HG02763 (cell line): ENCODE data around the gene PLAGL1.
"Not testable (repeated sequence)": the region's sequence is repeated elsewhere in the genome, so short reads cannot be mapped to it uniquely, and the experiment has no call there.

ENCODE experiments used
- ATAC-seq: cut with Tn5 transposase; IDR thresholded peaks from one replicate; pipeline ENCODE4 v1.9.1; 2021; ENCODE audit warnings: mild to moderate bottlenecking, moderate library complexity; ENCODE audit not compliant: unreplicated experiment

Gene PLAGL1

DNA sequence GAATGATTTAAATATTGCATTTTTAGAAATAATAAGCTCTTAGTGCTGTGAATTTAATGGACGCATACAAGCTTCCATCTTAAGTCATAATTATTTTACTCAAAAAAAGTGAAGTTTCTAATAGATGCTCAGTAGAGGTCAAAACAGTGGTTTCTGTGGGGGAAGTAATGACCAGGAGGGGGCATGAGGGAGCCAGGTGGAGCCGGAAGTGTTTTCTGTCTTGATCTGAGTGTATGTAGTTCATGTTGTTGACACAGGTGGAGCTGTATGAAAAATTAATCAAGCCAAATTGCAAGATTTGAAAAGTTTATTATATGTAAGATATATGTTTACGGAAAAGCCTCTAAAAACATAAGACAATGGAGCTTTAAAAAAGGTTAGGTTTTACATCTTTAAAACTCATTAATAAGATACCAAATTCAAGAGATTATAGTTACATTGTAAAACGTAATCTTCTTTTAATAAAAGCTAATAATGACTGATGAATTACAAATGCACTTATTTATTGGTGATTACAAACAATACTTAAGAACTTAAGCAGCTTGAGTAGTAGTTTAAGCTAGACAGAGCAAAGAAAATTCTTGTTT is 68.0 kb downstream of the PLAGL1 start:
- ATAC-seq, result peak; percentile 98

DNA sequence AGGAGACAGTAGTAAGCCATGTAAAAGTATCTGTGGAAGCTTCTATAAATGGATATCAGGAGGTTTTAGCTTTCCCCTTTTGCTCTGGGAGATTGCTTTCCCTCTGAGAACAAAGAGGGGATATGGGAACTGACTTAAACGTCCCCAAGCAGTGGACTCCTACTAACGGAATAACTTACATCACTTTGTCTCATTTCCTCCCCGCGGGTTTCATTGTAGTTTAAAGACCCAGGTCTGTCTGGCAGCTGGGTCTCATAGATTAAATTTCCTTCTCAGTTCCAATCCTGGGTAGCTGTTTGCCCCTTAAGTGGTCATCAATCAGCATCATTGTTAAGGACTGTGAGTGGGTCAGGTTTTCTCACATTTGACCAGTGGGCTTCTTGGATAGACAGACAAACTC is 68.7 kb downstream of the PLAGL1 start:
- ATAC-seq, result no peak

DNA sequence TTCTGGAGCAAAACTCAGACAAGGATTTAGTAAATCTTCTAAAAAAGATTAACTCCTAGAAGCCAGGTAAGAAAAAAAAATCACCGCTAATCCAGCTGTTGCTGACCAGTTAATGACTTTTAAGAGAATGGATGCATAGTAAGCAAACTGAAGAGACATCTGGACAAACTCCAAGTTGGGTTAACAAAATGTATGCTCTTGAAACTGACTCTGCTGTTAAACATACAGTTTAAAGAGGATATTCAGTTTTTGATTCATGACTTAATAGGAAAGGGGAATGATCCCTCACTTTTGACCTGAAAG is 70.4 kb downstream of the PLAGL1 start:
- no peak for ATAC-seq

DNA sequence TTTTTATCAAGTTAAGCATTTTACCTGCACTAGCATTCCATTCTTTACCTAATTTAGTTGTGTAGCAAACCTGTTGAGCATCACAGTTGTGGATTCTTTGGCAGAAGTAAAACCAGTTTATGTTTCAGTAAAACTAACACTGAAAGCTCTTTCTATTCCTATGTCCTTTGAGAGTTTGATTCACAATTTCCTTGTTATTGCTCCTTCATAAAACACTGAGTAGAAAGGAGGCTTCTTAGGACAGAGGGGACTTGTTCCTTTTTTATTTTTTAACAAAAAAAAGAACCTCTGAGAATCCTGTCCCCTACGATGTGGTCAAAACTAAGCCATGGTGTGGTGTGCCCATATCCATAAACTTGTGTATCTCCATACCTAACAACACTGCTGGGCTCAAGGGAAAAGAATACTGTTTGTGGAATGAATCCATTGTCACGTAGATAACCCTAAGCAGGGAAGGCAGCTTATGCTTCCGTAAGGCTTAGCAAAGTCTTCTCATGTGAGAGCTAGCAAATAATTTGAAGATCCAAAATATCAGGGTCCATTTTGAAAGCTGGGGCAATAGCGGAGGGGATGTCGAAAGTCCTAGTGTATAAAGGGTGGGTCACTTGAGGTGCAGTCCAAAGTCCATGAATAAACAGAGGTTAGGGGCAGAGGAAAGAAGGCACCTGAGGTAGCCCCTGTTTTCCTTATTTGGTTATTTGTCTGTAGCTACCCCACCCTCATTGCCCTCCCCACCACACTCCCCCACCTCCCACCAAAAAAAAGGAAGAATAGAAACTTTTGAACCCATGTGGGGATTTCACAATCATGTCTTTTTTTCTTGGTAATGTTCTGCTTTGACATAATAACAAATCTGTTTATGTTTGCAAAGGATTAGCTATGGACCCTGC is 71.0 kb downstream of the PLAGL1 start:
- no peak for ATAC-seq

DNA sequence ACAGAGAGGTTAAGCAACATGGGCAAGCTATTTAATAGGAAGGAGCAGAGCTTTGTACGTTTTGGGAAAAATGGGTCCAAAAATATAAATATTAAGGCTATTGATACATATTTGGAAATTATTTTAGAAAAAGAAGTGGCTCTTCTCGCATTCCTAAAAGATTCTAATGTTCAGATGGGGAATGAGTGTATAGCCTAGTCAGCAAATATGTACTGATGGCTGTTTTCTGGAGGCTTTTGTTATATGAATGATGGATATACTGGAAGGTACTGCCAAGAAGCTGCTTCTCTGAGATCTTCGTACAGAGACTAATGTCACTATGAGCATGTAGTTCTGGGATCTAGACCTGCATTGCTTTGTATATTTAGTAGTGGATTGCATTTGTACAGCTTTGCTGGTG is 71.7 kb downstream of the PLAGL1 start:
- ATAC-seq, result no peak

DNA sequence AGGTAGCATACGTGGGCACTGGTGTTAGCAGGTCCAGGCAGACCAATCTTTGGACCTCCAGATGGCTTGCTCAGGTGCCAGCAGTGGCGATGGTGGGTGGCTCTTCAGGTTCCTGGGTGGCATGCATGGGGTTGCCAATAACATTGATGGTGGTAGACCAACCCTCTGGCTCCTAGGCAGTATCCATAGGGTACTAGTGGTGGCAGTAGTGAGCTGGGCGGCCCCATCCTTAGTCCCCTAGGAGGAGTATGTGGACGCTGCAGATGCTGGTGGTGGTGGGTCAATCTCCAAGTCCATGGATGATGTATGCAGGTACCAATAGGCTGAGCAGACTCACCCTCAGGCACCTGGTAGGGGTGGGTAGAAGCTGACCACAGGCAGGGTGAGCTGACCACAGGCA is 73.2 kb downstream of the PLAGL1 start:
- ATAC-seq, result no peak

DNA sequence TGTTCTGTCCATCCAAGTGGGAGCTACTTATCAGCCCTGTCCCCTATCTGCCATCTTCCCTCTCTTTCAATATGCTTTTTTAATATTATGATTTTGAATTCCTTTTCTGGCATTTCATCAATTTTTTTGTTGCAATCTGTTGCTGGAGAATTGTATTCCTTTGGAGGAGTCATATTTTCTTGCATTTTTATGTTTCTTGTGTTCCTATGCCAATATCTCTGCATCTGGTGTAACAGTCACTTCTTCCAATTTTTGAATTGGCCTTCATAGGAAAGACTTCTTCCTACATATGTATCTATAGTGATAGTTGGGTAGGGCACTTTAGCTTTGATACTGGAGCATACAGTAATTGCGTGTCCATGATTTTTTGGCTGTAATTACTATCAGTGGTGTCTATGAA is 73.7 kb downstream of the PLAGL1 start:
- no peak for ATAC-seq

DNA sequence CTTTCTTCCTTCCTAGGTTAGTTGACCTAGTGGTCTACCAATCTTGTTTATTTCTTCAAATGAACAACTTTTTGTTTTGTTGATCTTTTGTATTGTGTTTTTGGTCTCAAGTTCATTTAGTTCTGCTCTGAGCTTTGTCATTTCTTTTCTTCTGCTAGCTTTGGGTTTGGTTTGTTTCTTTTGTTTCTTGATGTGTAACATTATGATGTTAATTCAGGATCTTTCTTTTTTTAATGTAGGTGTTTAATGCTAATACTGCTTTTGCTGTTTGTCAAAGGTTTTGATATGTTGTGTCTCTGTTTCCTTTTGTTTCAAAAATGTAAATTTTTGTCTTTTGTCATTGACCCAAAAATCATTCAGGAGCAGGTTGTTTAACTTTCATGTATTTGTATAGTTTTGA is 78.1 kb downstream of the PLAGL1 start:
- no peak for ATAC-seq

DNA sequence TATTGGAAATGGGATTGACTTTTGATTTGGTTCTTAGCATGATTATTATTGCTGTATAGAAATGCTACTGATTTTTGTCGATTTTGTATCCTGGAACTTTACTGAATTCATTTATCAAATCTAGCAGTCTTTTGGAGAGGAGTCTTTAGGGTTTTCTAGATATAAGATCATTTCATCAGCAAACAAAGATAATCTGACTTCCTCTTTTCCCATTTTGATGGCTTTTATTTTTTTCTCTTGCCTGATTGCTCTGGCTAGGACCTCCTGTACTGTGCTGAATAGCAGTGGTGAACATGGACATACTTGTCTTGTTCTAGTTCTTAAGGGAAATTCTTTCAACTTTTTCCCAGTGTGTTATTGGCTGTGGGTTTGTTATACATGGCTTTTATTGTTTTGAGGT is 79.2 kb downstream of the PLAGL1 start:
- ATAC-seq, result no peak

DNA sequence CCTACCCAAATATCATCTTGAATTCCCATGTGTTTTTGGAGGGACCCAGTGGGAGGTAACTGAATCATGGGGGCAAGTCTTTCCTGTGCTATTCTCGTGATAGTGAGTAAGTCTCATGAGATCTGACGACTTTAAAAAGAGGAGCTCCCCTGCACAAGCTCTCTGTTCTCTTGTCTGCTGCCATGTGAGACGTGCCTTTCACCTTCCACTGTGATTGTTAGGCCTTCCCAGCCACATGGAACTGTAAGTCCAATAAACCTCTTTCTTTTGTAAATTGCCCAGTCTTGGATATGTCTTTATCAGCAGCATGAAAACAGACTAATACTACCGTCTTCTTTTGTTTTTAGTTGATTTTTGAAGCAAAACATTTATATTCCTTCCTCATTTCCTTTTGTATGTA is 91.0 kb downstream of the PLAGL1 start:
- not testable (repeated sequence) for ATAC-seq

DNA sequence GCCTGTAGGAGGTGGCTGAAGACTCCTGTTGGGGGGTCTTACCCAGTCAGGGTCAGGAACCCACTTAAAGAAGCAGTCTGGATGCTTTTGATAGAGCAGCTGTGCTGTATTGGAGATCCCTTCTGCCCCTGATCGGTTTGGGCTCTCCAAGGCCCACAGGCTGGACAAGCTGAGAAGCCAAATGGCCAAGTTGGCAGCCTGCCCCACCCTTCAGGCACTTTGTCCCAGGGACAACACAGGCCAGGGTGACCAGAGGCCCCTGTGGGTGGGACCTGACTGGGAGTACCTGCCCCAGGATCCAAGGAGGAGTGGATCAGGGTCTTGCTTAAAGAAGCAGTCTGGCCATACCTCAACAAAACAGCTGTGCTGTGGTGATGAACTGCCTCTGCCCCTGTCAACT is 95.4 kb downstream of the PLAGL1 start:
- no peak for ATAC-seq

DNA sequence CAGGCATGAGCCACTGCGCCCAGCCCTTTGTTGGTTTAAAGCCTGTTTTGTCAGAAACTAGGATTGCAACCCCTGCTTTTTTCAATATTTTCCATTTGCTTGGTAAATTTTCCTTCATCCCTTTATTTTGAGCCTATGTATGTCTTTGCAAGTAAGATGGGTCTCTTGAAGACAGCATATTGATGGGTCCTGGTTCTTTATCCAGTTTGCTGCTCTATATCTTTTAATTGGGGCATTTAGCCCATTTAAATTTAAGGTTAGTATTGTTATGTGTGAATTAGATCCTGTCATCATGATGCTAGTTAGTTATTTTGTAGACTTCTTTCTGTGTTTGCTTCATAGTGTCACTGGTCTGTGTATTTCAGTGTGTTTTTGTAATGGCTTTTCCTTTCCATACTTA is 97.0 kb downstream of the PLAGL1 start:
- no peak for ATAC-seq

DNA sequence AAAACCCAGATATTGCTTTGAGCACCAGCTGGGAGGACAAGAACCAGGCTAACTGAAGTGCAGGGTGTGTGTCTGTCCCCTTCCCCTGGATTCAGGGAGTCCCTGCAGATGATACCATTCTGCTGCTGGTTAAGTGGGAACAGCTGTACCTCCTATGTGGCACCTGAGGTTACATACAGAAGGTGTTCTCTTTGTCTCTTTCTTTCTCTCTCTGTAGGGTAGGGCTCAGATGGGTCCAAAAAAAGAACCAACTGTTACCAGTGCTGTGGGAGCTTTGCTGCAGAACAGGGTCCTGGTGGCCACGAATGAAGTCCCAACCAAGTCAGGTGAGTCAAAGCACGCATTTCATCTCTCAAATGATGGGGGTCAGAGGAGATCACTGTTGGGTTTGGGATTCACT is 105.2 kb downstream of the PLAGL1 start:
- no peak for ATAC-seq

DNA sequence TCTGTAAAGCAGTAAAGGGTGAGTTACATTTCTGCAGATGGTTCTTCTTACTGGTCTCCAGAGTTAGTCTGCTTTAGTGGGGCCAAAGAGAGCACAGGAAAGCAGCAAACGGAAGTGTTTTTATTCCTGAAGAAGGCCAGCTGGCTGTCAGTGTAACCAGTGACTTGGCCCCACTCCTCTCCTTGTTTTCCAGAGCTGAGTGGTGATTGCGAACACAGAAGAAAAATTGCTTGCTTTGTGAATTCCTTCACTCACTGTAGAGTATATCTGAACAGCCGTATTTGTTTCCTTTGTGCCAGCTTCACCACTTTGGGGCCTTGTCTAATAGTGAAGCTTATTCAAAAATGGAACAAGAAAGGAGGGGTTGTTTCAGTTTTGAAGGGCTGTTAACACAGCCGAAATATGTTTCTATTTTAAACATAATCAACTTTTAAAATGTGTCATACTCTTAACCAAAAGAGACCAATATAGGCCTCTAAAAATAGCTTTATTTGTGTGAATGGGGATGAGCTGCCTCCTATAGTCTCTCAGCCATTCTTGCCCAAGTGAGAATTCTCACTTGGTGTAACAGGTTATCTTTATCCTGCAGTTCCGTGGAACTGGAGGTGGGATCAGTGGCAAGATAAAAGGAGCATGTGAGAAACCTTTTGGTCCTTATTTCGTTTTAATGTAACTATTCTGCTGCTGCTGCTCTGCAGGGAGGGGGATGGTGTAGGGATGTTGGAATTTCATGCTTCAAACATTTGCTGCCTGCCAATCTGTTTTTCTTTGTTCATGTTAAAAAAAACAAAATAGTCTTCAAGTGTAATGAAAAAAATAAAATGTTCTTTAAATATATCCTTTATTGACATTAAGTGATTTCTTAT is 105.9 kb downstream of the PLAGL1 start:
- peak; percentile 94 for ATAC-seq

DNA sequence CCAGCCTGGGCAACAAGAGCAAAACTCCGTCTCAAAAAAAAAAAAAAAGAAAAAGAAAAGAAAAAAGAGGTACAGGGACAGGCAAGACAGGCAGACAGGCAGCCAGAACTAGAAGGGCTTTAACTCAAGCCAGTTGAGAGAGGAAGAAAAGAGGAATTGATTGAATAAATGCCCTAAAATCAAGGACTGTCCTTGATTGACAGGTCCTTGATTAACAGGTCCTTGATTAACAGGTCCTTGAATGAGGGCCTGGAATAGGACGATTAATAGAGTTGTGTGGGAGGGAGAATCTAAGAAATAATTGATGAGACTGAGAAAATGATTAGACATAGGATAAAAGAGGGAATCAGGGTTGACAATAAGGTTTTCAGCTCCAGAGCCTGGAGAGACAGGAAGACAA is 107.7 kb downstream of the PLAGL1 start:
- no peak for ATAC-seq

DNA sequence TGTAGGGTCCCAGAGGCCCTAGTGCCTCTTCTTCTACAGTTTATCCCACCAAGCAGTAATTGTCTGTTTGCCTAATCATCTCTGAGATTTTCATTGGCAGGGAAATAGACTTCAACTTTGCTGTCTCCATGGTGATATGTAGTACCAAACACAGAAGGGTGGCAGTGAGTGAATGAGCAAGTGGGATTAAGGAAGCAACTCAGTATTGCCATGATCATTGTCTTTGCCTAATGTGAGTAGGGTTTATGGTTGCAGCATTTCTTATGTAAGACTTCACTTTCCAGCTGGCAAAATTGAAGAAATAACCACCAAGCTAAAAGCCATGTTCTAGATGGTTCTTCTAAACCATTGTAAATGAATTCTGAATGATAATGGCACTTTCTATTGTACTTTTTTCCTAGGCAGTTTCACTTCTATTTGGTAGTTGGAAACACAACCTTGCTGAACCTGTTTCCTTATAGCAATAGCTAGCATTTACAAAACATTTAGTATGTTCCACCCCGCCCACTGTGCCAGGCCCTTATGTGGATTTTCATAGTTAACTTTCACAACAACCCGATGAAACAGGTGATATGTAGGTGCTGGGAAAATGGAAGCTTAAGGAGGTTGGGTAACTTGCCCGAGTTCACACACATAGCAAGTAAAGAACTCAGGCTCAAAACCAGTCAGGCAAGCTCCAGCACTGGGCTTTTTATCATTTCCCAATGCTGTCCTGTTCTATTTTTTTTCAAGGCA is 111.8 kb downstream of the PLAGL1 start:
- ATAC-seq, result no peak

DNA sequence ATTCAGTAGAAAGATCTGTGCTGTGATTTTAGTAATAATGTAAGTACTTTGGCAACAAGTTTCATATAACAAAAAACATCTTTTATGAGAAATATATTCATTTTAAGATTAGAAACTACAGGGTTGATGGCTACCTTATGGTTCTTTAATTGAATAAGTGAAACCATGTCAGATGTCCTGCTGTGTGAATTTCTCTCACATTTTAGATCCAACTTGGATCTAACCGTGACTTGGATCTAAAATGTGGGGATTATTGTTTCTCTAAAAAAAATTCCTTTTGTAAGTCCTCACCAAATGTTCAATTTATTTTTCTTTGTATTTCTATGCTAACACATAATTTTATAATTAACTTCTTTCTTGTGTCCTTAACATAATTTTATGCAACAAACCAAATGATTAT is 113.4 kb downstream of the PLAGL1 start:
- ATAC-seq, result no peak
